Gastrocnemius medialis (tissue), 4 donors: ENCODE data around the gene TCF7L2.

Source experiments
- CTCF ChIP-seq, 5 experiments: fragments of 450-650 bp in 3 of 5; fragments of 200-600 bp in 2 of 5; sonication (generic) in 2 of 5; IDR thresholded peaks in 4 of 5; conservative IDR thresholded peaks in 1 of 5; 1 replicate in 4 of 5; 2 replicates in 1 of 5; pipeline ENCODE4 v1.5.1; 2016 to 2019; ENCODE audit warnings: antibody characterized with exemption in 5 of 5, mild to moderate bottlenecking in 3 of 5, moderate library complexity in 3 of 5
- POLR2A ChIP-seq, 2 donors: fragments of 450-650 bp; IDR thresholded peaks; one replicate each; pipeline ENCODE4 v1.6.1; 2017; ENCODE audit warnings: antibody characterized with exemption in 2 of 2, mild to moderate bottlenecking in 2 of 2, moderate library complexity in 2 of 2

GRCh38 chr10:113027230-113027573 is 77.2 kb downstream of the TCF7L2 start:
- no peak for TF ChIP-seq CTCF (IDR thresholded peaks at IDR 0.05 in 4 of 5, conservative IDR thresholded peaks at IDR 0.05 in 1 of 5)
- TF ChIP-seq POLR2A (IDR thresholded peaks at IDR 0.05): no peak
